HL-60/S4 (cell line): ENCODE results near the gene MCOLN2.
"Not testable (repeated sequence)": the region's sequence is repeated elsewhere in the genome, so short reads cannot be mapped to it uniquely, and the experiment has no call there.

Source experiments
- in situ Hi-C: fragments of 300-500 bp; cut with MboI; formaldehyde crosslinking; loops from 2 replicates; pipeline ENCODE4 v1.14.3; 2022; ENCODE audit warnings: low sequenced_read_pairs

The MCOLN2 gene

GRCh38 chr1:84986561-84986960 is 10.4 kb downstream of the MCOLN2 start:
- in situ Hi-C loops = not testable (repeated sequence)

DNA sequence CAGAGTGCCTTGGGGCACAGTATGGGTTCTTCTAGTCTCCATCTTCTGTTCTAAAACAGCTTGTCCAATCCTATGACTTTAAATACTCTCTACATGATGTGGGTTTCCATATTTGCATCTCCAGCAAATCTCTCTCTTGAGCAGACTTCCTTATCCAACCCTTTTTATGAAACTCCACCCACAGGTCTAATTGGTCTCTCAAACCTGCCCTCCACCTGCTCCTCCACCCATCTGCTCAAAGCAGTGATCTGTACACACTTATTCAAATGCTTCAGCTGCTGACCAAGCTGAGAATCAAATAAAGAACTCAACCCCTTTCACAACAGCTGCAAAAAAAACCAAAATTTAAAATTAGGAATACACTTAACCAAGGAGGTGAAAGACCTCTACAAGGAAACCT is 11.5 kb downstream of the MCOLN2 start:
- in situ Hi-C loops = no loop called here

GRCh38 chr1:84982395-84982794 is 14.5 kb downstream of the MCOLN2 start:
- in situ Hi-C loops = no loop called here

- in situ Hi-C loops = no loop called here
These were observed 21.9 kb downstream of the MCOLN2 start for GRCh38 chr1:84975035-84975434.

- in situ Hi-C loops = no loop called here
These were observed 23.2 kb downstream of the MCOLN2 start for GRCh38 chr1:84973498-84974334.

DNA sequence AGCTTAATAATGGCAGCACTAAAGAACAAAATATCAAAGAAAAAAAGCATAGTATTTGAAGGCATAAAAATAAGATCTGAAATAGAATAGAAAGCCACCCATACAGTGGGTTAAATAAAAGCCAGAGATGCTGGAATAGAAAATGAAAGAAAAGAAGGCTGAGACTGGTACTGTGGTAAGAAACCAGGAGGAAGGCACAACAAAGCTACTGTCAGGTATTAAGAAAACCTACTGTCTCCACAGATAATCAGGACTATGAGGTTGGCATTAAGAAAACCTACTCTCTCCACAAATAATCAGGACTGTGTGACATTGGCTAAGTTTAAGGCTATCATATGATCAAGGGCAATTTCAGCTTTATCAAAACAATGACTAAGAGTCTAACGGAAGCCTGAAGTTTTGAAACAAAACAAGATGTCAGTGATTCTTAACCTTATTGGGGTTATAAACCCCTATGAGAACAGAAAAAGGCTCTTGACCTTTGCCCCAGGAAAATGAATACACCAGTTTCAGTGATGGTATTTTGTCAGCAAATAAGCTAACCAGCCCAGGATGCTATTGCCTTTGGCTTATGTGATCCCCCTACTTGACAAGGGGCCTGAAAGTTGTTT is 24.4 kb downstream of the MCOLN2 start:
- in situ Hi-C loops = no loop called here

- in situ Hi-C loops = no loop called here
These were observed 25.0 kb downstream of the MCOLN2 start for GRCh38 chr1:84971957-84972356.

DNA sequence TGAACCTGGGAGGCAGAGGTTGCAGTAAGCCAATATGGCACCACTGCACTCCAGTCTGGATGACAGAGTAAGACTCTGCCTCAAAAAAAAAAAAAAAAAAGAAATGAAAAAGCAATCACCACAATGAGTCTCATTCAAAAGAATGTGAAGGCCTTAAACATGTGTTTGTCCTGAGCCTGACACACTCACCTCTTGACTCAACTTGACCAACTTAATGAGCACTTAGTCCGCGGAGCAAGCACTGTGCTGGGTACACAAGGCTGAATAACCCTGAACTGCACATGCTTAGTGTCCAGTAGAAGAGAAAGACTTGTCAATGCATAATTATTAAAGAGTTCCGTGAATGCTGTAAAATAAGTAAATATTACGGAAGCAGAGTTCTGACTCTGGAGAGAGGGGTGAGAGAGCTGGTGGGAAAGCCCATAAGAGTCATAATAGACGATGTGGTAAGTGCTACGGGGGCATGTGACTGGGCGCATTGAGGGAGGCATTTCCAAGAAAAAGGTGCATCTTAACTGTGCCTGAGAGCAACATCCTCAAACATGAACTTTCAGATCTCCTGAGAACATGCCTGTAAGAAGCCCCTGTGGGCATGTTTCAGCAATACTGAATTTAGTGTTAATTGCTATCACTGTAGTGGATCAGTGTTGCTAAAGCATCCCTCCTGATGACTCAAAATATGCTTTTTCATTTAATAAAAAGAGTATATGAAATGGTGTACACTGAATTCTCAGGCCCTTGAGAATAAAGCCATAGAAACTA is 27.2 kb downstream of the MCOLN2 start:
- in situ Hi-C loops = no loop called here

DNA sequence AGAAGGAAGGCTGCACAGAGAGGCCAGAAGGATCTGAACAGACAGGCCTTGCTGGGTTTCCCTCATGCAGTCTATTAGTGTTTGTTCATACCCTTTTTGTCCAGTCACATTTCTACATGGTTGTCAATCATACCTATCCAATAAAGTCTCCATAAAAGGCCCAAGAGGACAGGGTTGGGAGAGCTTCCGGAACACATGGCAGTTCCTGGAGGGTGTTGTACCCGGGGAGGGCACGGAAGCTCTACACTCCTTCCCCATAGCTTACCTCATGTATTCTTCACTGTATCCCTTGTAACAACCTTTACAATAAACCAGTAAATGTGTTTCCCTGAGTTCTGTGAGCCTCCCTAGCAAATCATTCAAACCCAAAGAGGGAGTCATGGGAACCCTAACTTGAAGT is 28.0 kb downstream of the MCOLN2 start:
- in situ Hi-C loops = no loop called here

- in situ Hi-C loops = no loop called here
These were observed 28.8 kb downstream of the MCOLN2 start for GRCh38 chr1:84968101-84968500.

- in situ Hi-C loops = no loop called here
These were observed 29.2 kb downstream of the MCOLN2 start for GRCh38 chr1:84967666-84968065.

DNA sequence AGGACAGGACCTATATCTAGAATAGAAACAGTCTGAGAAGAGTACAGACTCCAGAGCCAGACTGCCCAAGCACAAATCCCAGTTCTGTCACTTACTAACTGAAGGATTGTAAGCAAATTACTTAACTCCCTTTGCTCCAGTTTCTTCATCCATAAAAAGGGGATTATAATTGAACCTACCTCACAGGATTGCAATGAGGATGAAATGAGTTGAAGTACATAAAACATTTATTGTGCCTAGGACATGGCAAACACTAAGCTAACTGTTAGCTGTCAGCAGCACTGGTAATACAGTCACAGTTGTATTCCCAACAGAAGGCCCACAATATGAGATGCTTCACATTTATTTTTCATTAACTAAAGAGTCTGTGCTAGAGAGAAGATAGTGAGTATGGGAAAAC is 33.9 kb downstream of the MCOLN2 start:
- in situ Hi-C loops = no loop called here

- in situ Hi-C loops = no loop called here
These were observed 35.6 kb downstream of the MCOLN2 start for GRCh38 chr1:84961316-84961715.

- in situ Hi-C loops = no loop called here
These were observed 36.5 kb downstream of the MCOLN2 start for GRCh38 chr1:84960371-84960770.

GRCh38 chr1:84959294-84959693 is 37.6 kb downstream of the MCOLN2 start:
- in situ Hi-C loops = no loop called here

- in situ Hi-C loops = no loop called here
These were observed 38.9 kb downstream of the MCOLN2 start for GRCh38 chr1:84957966-84958365.

- in situ Hi-C loops = no loop called here
These were observed 40.3 kb downstream of the MCOLN2 start for GRCh38 chr1:84956655-84957054.

- in situ Hi-C loops = no loop called here
These were observed 40.8 kb downstream of the MCOLN2 start for GRCh38 chr1:84956097-84956496.

- in situ Hi-C loops = loop anchor here (25.0 kb wide), 1 partner anchor 512 kb away; no protein-coding TSS in a partner anchor
These were observed 47.2 kb downstream of the MCOLN2 start for GRCh38 chr1:84949664-84950063.

- in situ Hi-C loops = loop anchor here (25.0 kb wide), 1 partner anchor 510 kb away; no protein-coding TSS in a partner anchor
These were observed 49.1 kb downstream of the MCOLN2 start for GRCh38 chr1:84947536-84948410.

DNA sequence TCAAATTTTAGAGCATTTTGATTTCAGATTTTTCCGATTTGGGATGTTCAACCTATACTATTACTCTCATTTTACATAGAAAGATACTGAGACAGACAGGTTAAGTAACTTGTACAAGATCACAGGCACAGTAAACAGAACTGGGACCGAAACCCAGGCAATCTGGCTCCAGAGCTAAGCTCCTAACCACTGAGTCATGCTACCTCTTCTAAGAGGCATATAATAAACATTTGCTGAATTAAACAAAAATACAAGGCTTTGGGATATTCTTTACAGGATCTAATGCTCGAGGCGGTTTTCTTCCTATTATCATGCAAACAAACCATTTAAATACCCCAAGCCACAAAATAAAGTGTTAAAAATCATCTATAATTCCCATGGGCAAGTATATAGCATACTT is 50.3 kb downstream of the MCOLN2 start:
- in situ Hi-C loops = loop anchor here (25.0 kb wide), 1 partner anchor 509 kb away; no protein-coding TSS in a partner anchor
